RKO (cell line): Measurements from ENCODE around the gene SLC16A2.

Source experiments
- DNase-seq: peaks from one replicate; pipeline ENCODE4 v3.0.0-alpha.2; 2016; ENCODE audit warnings: low spot score

SLC16A2 gene

DNA sequence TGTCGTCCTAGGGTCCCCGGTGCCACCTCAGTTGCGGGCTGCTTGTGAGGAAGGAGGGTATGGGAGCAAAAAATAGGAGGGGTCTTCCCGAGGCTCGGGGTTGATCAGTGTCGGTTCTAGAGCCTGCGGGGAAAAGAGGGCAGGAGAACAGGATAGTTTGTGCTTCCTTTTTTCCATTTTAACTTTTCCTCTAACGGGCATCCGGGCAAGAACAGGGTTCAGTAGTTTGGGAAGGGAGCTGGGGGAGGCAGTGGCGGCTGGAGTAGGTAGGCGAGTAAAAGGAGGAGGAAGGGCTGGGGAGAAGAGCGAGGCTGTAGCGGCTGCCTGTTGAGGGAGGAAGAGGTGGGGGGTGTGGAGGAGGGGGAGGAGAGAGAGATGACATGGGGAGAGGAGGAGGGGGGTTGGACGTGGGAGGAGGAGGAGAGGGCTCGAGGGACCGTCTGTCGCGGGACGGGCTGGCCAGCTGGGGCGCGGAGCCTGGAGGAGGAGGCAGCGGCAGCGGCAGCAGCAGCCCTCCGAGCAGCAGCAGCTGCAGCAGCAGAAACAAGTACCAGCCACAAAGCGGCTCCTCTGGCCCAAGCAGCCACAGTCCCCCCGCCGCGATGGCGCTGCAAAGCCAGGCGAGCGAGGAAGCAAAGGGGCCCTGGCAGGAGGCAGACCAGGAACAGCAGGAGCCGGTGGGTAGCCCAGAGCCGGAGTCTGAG, at the start of gene SLC16A2:
Gene SLC16A2, plus strand, starts transcription at position 458 of the 704 bp plus-strand sequence. Its CDS starts 145 bp downstream, at position 603.
- peak; percentile 68 for DNase-seq

- DNase-seq, result no peak
Measured at GRCh38 chrX:74372272-74372671, 49.0 kb upstream of the SLC16A2 start.

DNA sequence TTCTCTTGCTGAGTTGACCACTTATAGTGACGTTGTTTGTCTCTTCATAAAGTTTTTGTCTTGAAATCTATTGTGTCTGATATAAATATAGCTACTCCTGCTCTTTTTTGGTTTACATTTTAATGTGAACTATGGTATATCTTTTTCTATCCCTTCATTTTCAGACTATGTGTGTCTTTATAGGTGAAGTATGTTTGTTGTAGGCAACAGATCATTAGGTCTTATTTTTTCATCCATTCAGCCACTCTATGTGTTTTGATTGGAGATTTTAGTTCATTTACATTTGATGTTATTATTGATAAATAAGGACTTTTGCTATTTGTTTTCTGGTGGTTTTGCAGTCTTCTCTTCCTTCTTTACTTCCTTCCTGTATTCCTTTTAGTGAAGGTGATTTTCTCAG, 44.0 kb upstream of the SLC16A2 start:
- no peak for DNase-seq

- peak; percentile 70 for DNase-seq
Measured at GRCh38 chrX:74382613-74383012, 38.7 kb upstream of the SLC16A2 start.

GRCh38 chrX:74383611-74384010, 37.7 kb upstream of the SLC16A2 start:
- peak; percentile 63 for DNase-seq

DNA sequence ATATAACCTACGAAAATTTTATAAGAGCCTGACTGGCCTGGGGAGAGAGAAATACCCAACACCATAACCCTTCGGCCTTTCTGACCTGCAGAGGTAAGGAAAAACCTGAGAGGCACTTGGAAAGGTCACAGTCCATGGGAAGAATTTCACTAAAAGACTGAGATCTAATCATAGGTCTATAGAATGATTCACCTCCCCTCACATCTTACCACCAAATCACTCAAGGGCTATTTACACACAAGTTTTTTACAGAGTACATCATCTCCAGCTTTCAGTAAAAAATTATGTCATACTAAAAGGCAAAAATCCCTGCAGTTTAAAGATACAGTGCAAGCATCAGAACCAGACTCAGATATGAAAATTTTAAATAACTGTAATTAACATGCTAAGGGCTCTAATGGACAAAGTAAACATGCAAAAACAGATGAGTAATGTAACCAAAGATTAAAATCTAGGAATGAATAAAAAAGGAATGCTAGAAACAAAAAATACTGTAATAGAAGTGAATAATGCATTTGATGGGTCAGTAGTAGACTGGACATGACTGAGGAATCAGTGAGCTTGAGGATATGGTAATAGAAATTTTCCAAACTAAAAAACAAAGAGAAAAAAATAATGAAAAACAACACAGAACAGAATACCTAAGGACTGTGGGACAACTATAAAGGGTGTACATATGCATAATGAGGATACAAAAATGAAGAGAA, 32.1 kb upstream of the SLC16A2 start:
- no peak for DNase-seq

- no peak for DNase-seq
Measured at GRCh38 chrX:74395556-74395955, 25.7 kb upstream of the SLC16A2 start.

- no peak for DNase-seq
Measured at GRCh38 chrX:74405973-74406489, 15.3 kb upstream of the SLC16A2 start.

DNA sequence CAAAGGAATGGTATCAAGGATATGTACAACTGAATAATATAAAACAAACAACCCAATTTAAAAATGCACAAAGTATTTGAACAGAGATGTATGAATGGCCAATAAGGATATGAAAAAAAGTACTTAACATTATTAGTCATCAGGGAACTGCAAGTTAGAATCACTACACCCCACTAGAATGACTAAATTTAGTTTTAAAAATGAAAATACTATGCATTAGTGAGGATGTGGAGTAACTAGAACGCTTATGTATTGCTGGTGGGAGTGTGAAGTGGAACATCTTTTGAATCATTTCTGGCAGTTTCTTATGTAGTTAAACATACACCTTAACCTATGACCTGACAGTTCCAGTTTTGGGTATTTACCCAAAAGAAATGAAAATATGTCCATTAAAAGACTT, 13.0 kb upstream of the SLC16A2 start:
- DNase-seq, result no peak

GRCh38 chrX:74419864-74420195, 1.5 kb upstream of the SLC16A2 start:
- peak; percentile 16 for DNase-seq

DNA sequence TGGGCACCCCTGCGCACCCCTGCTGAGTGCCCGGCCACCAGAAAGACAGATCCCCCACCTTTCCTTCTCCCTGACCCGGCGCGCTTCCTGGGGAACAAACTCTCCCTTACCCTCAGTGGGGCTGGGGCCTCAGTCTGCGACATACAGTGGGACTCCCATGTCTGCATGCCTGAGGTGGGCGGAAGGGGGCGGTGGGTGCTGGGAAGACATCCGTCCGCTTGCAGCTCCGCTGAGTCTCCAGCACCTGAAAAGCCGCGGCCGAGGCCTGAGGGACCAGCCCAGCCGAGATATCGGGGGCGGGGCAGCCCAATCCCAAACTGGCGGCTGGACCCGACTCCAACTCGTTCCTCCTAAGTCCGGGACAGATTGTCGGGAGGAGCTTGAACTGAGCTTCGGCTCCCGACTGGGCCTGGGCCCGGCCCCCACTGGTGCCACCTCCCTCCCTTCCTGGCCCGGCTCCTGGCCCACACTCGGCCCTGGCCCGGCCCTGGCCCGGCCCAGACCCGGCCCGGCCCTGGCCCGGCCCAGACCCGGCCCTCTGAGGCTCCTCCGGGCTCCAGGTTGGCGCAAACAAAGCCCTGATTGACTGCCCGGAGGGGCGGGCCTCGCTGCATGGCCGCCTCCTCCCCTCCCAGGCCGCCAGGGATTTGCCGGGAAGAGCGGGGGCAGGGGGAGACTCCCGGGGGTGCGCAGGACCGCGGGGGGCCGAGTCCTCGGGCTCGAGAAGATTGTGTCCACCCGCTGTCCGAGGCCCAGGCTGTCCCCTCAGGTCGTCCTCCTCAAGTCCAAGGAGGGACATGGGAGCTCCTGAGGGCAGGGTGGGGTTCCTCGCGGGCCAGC, 877 bp upstream of the SLC16A2 start:
- DNase-seq, result peak; percentile 60

GRCh38 chrX:74421740-74422352, 553 bp downstream of the SLC16A2 start:
- DNase-seq, result peak; percentile 15

DNA sequence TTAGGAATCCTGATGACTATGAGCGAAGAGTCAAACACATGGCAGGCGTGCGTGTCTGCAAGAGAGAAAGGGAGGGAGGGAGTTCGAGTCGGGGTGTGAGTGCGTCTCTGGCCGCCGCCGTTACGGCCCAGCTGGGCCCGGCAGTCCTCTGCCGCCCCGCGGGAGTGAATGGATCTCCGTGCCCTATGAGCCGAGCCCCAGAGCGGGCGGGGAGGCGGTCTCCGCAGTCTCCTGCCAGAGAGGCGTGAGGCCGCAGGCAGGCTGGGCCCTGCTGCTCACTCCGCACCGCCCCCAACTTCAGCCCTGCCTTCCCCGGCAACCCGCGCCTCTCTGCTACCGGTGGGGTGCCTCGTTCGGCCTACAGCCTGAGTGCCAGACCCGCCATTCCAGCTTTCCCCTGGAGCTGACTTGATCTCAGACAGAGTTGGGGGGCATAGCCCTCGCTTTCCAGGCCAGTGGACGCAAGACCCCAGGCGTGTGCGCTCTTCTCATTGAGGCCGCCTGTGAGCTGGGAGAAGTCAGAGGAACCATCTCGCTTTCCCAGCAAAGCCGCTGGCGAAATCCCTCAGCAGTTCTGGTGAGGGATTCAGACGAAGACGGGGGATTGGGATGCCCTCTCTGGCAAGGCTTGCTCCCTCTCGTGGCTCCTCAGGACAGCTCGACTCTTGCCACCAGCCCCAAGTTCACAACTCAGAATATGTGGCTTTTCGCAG, 1.4 kb downstream of the SLC16A2 start:
- DNase-seq, result peak; percentile 61

DNA sequence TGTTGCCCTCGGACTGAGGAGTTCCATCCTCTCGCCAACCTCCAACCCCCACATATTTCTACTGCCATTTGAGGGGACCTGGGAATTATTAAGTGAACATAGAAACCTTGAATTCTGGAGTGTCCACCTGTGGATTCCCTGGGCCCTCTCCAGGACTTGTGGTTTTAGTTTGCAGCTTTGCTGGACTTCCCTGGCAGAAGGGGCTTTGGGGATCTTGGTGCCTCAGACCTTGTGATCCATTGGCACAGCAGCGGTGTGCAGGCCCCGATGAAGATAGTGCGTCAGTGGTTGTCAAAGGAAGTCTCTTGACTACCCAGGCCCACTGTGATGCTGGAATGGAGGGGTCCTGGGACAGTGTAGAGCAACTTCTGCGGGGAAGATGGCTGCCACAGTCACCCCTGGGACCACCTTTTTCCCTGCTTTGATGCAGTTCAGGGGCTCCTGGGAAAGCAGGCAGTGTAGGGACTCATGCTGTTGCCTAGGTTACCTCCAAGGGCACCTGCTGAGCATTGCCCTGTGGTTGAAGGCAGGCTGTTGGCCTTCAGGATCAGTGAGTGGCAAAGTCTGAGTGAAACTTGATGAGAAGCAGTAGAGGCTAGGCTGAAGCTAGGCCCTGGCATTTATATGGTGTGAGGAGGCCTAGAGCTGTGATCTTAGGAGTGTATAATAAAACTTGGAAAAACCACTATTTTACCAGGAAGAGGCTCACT, 2.2 kb downstream of the SLC16A2 start:
- no peak for DNase-seq

GRCh38 chrX:74426071-74426470, 4.8 kb downstream of the SLC16A2 start:
- DNase-seq, result no peak

DNA sequence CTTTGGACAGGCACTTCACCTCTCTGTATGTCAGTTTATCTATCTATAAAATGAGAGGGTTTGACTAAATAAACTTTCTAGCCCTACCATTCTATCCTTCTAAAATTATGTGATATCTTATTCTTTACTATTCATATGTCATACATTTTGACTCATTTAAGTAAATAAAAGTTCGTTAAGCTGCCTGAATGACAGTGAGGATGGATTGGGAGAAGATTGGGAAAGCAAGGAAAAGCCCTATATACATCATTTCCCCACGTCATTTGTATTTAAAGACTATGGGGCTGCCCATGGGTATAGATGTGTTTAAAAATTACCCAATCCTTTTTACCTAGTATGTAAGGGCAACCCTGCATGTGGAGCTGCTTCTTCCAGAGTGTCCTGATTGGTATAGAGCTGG, 5.3 kb downstream of the SLC16A2 start:
- no peak for DNase-seq

GRCh38 chrX:74431797-74432196, 10.5 kb downstream of the SLC16A2 start:
- DNase-seq, result no peak

DNA sequence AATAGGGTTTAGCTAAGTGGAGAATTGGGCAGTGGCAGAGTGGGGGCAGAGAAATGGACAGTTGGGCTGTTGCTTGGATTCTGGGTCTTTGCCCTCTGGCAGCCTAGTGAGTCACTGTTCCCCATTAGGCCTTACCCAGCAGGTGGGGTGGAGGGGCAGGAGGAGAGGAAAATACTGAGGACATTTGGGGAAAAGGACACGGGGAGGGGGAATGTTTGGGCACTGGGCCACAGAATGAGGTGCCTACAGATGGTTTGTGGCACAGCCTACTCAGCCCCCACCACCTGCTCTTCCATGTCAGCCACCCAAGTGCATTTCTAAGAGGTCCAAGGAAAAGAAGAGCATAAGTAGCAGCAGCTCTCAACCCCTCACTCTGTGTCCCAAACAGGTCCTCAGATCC, 13.0 kb downstream of the SLC16A2 start:
- DNase-seq, result no peak

DNA sequence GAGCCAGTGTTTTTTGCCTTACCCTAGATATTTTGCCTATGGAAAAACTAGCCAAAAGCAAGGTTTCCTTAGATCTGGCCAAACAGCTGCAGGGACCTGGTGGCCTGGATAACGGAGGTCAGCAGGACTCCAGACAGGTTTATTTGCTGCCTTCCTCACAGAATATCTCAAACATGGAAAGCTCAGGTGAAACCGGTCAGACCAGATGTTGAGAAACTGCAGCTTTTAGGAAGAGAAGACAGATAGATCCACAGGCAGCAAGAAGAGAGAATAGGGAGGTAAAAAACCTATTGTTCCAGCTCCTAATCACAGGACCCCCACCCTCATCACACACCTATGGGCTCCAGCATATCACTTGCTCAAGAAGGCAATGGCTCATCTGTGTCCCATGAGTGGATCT, 16.2 kb downstream of the SLC16A2 start:
- no peak for DNase-seq

DNA sequence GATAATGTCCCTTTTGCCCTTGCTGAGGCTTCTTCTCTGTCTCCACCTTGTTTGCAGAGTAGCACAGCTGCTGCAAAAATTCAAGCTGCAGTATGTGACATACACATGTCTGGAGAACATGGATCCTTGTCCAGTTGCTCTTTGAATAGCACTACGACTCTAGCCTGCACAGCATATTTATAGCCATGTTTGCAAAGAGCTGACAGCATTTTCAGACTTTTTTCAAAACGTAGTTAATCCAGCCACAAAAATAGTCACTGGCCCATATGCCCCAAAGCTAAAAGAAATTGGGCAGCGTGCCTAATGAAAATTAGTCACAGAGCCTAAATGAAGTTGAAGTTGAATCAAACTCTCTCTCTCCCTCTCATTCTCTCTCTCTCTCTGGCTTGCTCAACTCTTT, 17.5 kb downstream of the SLC16A2 start:
- DNase-seq, result no peak

GRCh38 chrX:74445099-74445498, 23.8 kb downstream of the SLC16A2 start:
- DNase-seq, result no peak
